ENCODE results near the gene CLHC1.

The CLHC1 gene

DNA sequence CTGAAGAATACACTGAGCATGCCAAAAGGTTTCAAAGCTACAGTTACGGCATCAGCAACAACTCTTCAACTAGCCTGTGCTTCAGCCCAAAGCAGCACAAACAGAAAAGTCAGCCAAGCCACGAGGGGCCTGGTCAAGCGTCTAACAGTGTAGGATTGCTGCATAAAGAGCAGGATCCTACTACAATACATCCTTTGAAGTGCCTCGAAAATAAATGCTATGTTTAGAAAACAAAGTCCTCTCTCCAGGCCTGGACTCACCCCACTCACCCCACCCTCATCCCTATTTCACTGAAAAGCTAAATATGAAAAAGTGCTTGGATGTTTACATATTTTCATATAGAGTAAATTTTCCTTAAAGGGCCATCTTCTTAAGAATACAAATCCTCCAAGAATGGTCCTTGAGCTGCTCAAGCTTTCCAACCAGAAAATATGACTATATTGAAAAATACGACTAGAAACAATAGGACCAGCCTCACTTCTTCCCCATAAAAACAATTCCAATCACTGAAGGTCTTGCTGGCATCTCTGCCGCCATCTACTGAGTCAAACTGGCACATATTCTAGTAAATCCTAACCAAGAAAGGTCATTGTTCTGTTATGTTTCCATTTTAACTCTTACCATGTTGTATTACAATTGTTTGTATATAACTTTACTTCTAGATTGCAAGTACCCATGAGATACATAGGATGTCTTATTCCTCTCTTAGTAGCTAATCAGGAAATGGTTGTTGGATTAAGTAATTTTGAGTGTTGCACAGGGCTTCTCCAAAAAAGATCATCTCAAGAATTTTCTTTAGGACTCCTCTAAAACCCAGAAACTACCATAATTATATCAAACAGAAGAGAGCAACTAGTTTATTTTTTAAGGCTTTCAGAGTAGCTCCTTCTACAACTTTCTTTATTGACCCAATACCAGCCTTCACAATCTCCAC, 63.6 kb downstream of the CLHC1 start:
- peak; percentile 30 to 35 for DNase-seq

DNA sequence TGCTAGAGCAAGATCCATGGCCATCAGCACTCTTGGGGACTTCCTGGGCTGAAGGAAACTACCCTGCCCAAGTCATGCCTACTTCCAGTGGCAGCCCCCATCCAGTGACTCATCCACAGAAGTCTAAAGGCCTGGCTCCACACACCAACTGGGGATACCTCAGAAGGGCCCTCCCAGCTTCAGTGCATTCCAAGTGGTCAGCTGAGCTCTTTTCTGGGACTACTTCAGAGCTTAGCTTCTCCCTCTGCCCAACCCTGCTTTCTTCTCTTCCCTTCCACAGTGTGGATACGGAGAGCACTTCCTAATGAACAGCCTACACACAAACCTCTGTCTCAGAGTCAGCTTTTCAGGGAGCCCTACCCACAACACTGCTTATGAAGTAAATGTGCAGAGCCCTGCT, 66.5 kb downstream of the CLHC1 start:
- DNase-seq, result no peak

DNA sequence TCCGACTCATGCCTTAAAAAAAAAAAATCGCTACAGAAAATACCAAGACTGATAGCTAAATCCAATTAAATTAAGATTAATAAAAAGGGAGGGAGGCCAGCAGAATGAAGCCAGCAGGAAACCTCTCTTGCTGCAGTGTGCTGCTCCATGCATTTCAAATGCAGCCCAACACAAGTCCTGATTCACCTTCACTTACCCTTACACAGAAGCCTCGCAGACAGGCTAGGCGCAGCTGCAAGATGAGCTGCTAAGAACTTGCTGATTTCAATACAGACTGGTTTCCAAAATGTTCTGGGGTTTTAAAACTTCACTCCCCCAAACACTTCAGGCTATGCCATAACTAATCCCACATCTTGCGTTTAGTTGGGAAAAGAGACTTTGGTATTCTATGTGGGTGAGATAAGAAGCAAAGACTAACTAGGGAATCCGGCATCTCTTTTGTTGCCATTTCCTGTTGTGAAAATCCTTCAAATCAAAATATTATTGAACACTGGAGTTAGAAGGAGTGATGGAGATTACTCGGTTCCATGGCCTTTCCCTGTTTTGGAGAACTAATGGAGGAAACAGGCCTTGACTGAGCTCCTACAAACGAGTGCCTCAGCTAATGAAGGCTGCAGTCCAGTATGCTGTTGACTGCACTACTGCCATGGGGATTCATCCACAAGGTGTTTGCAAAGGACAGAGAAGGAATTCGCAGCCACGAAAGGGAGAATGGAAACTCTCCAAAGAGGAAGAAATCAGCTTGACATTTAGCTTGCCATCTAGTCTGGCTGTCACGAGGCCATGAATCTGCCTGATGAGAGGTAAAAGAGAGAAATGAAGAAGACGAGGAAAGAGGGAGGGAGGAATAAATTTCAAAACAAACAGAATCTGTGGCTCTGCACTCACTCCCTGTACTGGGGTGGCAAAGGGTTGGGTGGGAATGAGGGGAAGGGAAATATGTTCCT, 67.3 kb downstream of the CLHC1 start:
- DNase-seq, result no peak

DNA sequence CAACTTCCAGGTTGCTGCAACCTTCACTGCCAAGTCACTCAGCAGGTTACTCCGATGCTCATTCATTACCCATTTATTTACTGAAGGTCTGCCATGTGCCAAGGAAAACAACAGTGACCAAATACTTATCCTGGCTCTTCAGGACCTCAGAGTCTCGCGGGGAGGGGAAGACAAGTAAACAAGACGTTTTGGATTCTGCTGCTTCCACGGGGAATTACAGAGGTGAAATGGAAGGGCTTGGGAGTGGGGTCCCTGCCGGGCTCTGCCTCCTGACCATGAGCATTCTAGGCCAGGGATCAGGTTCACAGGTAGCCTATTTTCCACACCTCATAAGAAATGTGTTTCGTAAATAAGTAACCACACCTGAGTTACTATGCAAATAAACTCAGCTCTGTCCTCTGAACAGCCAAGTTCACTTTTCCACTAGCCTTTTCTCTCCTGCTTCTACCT, 68.1 kb downstream of the CLHC1 start:
- DNase-seq, result no peak

DNA sequence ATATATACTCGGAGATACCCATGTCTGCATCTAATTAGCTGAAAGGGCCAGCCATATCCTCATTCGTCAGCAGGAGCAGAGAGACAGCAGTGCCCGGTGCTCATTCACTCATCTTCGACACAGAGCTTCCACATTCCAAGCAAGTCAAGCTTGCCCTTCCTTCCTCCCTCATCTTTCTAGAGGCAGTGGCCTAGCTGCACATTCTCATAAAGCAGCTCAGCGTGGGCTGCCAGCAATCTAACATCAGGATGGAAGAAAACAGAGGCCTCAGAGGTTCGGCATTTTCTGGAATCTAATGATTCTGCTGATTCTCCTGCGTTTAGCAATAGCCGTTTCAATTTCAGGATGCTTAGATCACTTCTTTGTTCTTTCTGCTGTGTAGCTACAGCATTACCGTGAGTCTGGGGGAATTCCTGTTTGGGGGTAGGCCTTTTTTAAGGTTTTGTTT, 68.8 kb downstream of the CLHC1 start:
- no peak for DNase-seq

DNA sequence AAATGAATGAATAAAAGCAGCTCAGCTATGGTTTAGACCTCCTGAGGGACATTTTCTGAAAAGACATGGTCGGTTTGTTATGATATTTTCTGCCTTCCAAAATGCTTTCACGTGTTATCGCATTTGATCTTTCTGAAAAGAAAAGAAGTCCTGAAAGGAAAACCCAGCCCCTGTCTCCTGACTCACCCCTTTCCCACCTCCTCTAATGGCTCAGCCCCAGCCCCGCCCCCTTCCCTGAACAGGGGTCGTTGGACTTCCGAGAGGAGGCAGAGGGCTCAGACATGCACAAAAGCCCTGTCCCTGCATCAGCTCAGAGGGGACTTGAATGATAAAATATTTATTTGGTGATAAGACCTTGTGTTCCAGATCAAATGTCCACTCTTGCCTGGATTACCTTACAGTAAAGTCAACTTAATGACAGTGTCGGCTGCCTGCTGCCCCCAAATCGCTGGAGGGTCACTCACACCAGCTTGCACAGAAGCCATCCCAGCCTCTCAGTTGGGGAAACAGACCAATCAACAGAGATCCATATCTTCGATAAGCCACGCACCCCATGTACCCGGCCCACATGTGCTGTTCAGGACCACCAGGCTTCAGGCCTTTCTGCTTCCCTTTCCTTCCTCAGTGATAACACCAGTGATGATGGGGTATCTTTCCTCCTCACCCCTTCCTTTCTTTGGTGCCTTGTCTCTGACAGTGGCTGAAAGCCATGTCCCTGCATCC, 69.6 kb downstream of the CLHC1 start:
- DNase-seq, result no peak

DNA sequence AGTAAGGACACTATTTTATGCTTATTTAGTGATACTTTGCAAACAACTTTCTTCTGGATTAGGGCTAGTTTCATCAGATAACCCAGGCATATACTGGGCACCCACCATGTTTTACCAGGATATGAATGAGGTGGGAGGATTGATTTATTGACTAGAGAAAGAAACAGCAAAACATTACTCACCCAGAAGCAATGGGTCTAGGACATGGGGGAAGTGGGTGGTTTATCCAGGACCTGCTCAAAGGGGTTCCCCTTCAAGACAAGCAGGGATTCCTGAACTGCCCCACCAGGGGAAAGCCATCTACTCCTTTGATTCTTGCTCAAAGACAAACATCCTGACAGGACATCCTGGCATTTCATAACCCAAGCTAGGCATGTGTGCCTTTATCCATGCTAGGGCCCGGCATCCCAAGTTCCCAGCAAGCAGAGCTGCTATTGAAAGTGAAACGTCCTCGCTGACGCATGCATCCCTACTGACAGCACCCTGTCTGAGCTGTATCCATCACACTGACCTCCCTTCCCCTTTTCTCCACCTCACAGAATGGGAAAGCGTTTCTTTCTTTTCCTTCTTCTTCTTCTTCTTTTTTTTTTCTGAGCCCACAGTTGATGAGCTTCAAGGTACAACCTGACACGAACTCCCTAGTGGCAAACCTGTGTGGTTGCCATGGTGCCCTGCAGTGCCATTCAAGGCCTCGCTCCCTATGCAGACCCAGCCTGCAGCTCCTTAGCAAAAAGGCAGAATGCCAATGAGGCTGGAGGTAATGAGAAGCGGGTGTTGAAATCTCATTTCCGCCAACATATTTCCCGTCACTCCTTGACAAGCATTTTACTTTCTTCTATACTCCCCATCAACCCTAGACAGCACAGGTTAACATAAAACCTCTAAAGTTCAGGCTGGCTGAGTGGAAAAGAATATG, 70.5 kb downstream of the CLHC1 start:
- no peak for DNase-seq

DNA sequence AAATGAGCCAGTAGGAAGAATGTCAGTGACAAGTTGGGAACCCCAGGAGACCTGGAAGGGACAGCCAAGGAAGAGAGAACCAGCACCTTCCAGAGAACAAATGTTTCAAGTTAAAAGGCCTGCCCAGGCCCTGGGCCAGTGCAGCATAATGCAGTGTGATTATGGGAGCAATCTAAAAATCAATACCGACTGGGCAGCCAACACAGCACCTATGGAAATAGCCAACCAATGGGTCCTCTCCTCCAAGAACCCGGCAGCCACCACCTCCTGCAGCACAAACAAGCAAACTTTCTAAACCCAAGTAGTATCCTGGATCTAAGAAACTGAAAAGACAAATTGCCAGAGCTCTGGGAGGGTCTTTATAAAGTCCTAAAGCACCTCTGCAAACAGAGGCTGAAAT, 71.7 kb downstream of the CLHC1 start:
- DNase-seq, result no peak

DNA sequence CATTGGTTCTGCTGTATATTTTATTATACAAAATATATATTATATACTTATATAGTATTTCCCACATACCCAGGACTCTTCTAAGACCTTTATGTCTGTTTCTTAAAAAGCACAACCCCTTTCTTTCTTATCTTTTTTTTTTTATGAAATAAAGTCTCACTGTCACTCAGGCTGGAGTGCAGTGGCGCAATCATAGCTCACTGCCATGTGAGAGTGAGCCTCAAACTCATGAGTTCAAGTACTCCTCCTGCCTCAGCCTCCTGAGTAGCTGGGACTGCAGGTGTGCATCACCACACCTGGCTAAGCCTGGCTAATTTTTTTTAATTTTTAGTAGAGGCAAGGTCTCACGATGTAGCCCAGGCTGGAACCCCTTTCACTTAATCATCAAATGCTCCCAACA, 72.3 kb downstream of the CLHC1 start:
- DNase-seq, result no peak

DNA sequence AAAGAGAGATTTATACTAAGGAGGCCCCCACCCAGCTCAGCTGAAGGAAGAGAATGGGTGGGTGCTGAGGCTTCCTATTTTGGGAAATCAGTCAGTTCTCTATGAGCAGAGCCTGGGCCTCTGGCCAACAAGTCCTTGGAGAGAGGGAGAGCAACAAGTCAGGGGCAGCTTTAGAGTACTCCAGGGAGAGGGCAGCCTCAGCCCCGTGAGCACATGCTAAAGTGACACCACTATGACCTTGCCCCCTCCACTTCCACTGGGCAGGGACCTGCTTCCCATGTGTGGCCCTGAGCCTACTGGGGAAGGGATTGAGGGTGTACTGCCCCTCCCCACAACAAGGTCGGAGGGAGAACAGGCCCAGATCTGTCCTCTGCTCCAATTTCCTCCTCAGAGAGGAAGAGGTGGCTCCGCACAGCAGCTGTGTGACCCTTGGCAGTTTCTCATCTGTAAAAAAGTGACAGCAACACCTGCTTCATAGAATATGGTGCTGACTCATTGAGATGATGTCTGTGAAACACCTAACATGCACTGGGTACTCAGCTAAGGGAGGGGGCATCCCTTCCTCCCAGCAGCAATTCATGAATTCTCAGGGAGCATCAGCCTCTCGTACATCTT, 72.9 kb downstream of the CLHC1 start:
- no peak for DNase-seq

DNA sequence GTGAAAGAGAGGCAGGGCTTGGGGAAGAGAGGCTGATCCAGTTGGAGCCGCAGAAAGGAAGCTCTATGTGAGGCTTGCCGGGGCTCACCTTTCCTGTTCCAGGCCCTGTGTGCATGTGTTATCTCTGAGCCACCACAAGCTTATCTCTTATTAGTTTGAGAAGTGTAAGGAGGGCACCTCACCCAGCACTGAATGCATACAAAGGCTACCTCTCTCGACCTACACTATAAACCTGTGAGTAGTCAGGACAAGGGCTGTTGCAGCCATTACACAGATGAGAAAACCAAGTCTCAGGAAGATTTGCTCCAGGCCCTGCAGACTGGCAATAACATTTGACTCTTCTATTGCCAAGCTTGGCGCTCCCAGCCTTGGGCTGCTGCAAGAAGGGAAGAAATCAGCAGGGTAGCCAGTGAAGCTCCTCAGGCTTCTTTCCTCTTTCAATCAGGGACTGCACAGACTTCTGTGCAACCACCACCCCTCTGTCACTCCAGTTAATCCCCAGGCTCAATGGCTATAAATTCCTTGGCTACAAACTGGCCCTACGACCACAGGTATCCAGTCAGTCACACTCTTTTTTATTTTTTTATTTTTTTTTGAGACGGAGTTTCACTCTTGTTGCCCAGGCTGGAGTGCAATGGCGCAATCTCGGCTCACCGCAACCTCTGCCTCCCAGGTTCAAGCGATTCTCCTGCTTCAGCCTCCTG, 73.8 kb downstream of the CLHC1 start:
- no peak for DNase-seq

DNA sequence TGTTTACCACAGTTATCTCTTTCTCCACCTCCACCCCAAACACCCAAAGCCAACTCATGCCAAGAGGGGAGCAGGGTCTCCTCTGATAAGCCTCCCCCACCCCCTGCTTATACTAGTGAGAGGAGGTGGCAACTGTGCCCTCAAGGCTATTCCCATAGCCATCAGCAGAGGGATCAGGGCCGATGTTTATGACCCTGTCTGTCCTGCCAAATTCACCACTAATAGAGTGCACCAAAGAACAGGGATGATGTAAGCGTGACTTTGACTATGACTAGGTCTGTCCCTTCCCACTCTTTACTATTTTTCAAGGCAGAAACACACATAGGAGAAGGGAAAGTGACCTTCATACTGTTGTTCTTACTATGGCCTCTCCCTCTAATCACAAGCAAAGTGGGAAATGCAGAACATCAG, 74.6 kb downstream of the CLHC1 start:
- no peak for DNase-seq

DNA sequence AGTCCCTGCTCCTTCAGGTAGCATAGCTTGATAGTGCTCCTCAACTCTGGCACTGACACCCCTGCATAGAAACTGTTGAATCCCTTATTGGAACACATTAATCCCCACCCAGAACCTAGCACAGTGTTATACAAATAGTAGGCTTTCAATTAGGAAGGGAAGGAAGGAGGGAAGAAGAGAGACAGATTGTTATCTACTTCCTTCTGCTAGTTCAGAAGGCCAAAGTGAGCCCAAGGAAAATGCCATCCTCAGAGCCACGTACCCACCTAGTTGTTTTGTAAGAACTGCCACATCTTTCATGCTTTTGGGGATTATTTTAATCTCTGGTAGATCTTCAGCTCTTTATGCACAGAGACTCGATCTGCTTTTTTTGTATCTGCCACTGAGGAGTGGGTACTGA, 75.1 kb downstream of the CLHC1 start:
- DNase-seq, result no peak

DNA sequence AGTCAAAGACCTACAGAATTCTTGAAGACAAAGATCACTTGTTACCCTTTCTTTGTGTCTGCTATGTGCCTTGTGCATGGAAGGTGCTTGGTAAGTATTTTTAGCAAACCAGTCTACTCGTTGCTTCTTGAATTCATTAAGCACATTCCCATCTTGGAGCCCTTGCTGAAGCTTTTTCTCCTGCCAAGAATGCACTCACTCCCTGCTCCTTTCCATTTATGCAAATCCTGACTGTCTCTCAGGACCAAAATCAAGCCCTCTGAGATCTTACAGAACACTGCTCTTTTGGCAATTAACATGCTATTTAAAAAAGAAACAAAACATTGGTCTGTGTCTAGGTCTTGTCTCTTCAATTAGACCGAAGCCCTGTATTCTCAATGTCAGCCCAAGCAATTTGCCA, 75.8 kb downstream of the CLHC1 start:
- no peak for DNase-seq

DNA sequence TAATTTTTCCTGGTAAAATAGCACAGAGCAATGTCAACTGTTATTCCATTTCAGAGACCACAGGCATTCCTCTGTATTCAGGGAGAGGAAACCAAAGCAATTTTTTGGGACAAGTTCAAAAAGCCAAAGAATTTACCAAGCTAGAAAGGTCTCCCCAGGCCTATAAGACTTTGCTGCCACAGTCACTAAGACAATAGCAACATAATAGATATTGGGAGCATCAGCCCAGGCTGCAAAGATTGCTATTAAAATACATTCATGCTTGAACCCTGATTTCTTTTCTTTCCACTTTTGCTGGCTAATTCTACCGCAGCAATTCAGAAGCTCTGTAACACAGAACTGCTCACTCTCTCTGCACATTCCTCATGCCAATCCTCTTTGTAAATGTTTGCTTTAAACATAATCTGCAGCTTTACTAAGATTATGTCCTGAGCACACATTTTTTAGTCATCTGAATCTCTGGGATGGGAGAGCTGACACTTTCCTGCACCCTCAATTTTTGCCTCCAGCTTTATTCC, 76.3 kb downstream of the CLHC1 start:
- no peak for DNase-seq

DNA sequence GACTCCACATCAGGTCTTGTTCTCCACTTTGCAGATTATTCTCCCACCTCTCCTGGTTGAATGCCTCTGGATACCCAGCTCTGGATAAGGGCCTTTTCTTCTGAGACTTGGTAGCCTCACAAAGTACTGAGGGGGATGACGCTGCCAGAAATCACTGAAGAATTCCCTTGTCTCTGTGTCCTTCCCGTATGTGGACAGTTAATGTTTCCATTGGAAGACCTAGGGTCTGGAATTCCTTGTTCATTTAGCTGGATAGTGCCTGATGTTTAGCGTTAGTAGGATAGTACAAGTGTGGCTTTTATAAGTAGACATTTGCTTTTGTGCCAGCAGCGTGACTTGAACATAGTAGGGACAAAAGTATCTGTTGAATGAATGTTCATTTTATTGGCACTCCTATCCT, 76.9 kb downstream of the CLHC1 start:
- no peak for DNase-seq

DNA sequence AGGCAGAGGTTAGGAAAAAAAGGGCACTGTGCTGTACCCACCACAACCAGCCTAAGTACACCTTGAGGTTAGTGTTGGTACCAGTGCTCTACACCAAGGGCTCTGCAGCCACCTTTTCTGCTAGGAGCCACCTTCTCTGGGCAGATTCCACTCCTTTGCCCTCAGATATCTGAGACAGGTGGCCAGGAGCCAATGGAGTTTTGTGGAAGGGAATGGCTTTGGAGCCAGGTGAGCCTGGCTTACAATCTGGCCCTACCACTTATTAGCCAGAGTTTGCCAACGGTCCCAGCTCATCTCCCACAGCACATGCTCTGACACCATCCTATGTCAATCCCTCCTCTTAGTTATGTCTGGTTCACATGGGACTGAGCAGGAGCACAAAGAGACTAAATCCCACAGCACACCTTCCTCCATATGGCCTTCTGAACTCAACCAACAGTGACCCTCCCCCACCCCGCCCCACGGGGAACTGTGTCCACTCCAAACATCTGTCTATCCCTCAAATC, 77.5 kb downstream of the CLHC1 start:
- DNase-seq, result no peak

DNA sequence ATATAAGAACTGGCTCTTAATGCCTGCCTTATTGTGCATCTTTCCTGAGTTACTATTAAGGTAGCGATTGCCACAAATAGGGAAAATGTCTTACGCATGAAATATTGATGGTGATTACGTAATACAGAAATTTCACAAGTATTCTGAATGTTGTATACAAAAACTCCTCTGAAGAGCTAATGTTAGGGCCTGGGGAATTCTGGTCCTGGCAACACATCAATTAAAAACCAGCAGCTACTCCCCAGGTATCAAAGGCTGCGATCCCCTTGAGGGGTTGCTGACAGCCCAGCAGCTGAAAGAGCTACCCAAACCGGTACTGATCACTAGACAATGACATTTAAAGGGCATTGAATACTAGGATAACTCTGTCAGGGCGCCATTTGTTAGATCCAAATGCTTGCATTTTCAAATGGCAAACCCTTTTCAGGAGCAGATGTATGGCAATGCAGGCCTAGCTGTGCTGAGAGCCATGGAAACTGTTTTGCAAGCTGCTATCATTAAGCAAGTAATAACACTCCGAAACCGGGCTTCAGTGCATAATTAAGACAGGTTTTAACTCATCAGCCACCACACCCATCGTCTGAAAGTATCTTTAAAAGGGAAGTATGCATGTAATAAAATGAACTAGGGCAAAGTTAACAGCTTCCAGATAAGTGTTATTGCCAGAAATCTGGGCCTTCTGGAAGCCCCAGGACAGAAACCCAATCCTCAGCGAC, 78.4 kb downstream of the CLHC1 start:
- no peak for DNase-seq
